ENCODE measurements around the gene MGME1. TPM values are rescaled to one million over a fixed set of nuclear protein-coding genes. Genes with fewer than 3 reads are reported as not detected.

The MGME1 gene
- total RNA-seq, 5 donors from 2014 or later (not counting 1 experiment from before 2014, with no cell fraction given) = 7.3 to 15.0 (median 12.8) TPM

GRCh38 chr20:18001131-18001921, 32.5 kb downstream of the MGME1 start:
- H3K4me3 Mint-ChIP-seq = no peak overlapping the region
- CTCF ChIA-PET = interaction anchor here in 1 of 2 donors (0.5 to 0.6 kb wide), 2 partner anchors 34 to 497 kb away, joined by 3 read pairs; no protein-coding TSS in a partner anchor
- H3K4me1 Mint-ChIP-seq = peaks cover 0 to 5% (median 1%) of the 10 kb centered on the region in 3 donors

GRCh38 chr20:18003897-18004296, 35.1 kb downstream of the MGME1 start:
- DNase-seq (no peak), ATAC-seq (replicated peaks in 1 of 4) (no peak)
- H3K9me3 ChIP-seq = no peaks in the 10 kb centered on the region
- Mint-ChIP-seq H3K27ac (no peak overlapping the region), H3K27me3 (no peaks in the 10 kb centered on the region), H3K9me3 (no peaks in the 10 kb centered on the region), H3K4me1 (peaks cover 0 to 4% (median 0%) of the 10 kb centered on the region in 3 donors), H3K36me3 (no peaks in the 10 kb centered on the region), H3K4me3 (no peak overlapping the region)
- no peaks in the 10 kb centered on the region for H3K36me3 ChIP-seq (ENCODE audit: control insufficient read depth in 2 of 2, extremely low read depth in 1 of 2, insufficient read depth in 1 of 2, low read length in 1 of 2)
- no peak overlapping the region for H3K27ac ChIP-seq (ENCODE audit: low read length)
- POLR2A ChIA-PET = no interaction called here
- 61% methylated on average over 2 of the region's 5 CpGs for WGBS (ENCODE audit: insufficient coverage)
- CTCF ChIA-PET = interaction anchor here in 1 of 2 donors (0.9 kb wide), 2 partner anchors 65 to 321 kb away, joined by 3 read pairs; no protein-coding TSS in a partner anchor
- no peak overlapping the region for H3K4me3 ChIP-seq (ENCODE audit: control insufficient read depth in 1 of 2, extremely low read depth in 1 of 2, low read length in 1 of 2)
- H3K4me1 ChIP-seq (ENCODE audit: control insufficient read depth in 1 of 2, extremely low read depth in 1 of 2, insufficient read depth in 2 of 2, low read length in 2 of 2) = no peaks in the 10 kb centered on the region
- no peaks in the 10 kb centered on the region for H3K27me3 ChIP-seq (replicated peaks in 1 of 2; ENCODE audit: control insufficient read depth in 2 of 2, extremely low read depth in 1 of 2, insufficient read depth in 2 of 2, low read length in 1 of 2)

More at GRCh38 chr20:18001131-18001921, 32.5 kb downstream of the MGME1 start:
- POLR2A ChIA-PET = no interaction called here
- H3K4me1 ChIP-seq (ENCODE audit: control insufficient read depth in 1 of 2, extremely low read depth in 1 of 2, insufficient read depth in 2 of 2, low read length in 2 of 2) = peaks cover 0 to 1% of the 10 kb centered on the region in 2 experiments
- Mint-ChIP-seq H3K27ac (no peak overlapping the region), H3K27me3 (peaks cover 4 to 6% of the 10 kb centered on the region in 2 donors), H3K36me3 (no peaks in the 10 kb centered on the region), H3K9me3 (no peaks in the 10 kb centered on the region)
- 93% methylated on average over 6 of the region's 10 CpGs for WGBS (ENCODE audit: insufficient coverage)
- DNase-seq (no peak), ATAC-seq (replicated peaks in 1 of 4) (no peak)
- H3K36me3 ChIP-seq (ENCODE audit: control insufficient read depth in 2 of 2, extremely low read depth in 1 of 2, insufficient read depth in 1 of 2, low read length in 1 of 2) = no peaks in the 10 kb centered on the region
- no peak overlapping the region for H3K27ac ChIP-seq (ENCODE audit: low read length)
- H3K27me3 ChIP-seq (replicated peaks in 1 of 2; ENCODE audit: control insufficient read depth in 2 of 2, extremely low read depth in 1 of 2, insufficient read depth in 2 of 2, low read length in 1 of 2) = no peaks in the 10 kb centered on the region
- no peak overlapping the region for H3K4me3 ChIP-seq (ENCODE audit: control insufficient read depth in 1 of 2, extremely low read depth in 1 of 2, low read length in 1 of 2)
- no peaks in the 10 kb centered on the region for H3K9me3 ChIP-seq

GRCh38 chr20:18004384-18005031, 35.7 kb downstream of the MGME1 start:
- Histone ChIP-seq H3K27me3 (replicated peaks in 1 of 2; ENCODE audit: control insufficient read depth in 2 of 2, extremely low read depth in 1 of 2, insufficient read depth in 2 of 2, low read length in 1 of 2) (peaks cover 0 to 4% of the 10 kb centered on the region in 2 experiments), H3K27ac (ENCODE audit: low read length) (no peak overlapping the region), H3K9me3 (no peaks in the 10 kb centered on the region), H3K4me1 (ENCODE audit: control insufficient read depth in 1 of 2, extremely low read depth in 1 of 2, insufficient read depth in 2 of 2, low read length in 2 of 2) (no peaks in the 10 kb centered on the region), H3K4me3 (ENCODE audit: control insufficient read depth in 1 of 2, extremely low read depth in 1 of 2, low read length in 1 of 2) (no peak overlapping the region), H3K36me3 (ENCODE audit: control insufficient read depth in 2 of 2, extremely low read depth in 1 of 2, insufficient read depth in 1 of 2, low read length in 1 of 2) (no peaks in the 10 kb centered on the region)
- ChIA-PET POLR2A (no interaction called here), CTCF (interaction anchor here in 1 of 2 donors (0.9 kb wide), 2 partner anchors 66 to 322 kb away, joined by 3 read pairs; no protein-coding TSS in a partner anchor)
- Mint-ChIP-seq H3K27ac (no peak overlapping the region), H3K4me3 (no peak overlapping the region), H3K27me3 (no peaks in the 10 kb centered on the region), H3K9me3 (no peaks in the 10 kb centered on the region), H3K4me1 (peaks cover 0 to 4% (median 0%) of the 10 kb centered on the region in 3 donors), H3K36me3 (no peaks in the 10 kb centered on the region)
- ATAC-seq (replicated peaks in 1 of 4) (no peak), DNase-seq (no peak)
- 94% methylated on average over 7 of the region's 8 CpGs for WGBS (ENCODE audit: insufficient coverage)

- Mint-ChIP-seq H3K9me3 (no peaks in the 10 kb centered on the region), H3K27me3 (no peaks in the 10 kb centered on the region), H3K4me3 (no peak overlapping the region), H3K27ac (no peak overlapping the region), H3K4me1 (peaks cover 0 to 4% (median 0%) of the 10 kb centered on the region in 3 donors), H3K36me3 (no peaks in the 10 kb centered on the region)
- H3K9me3 ChIP-seq = no peaks in the 10 kb centered on the region
- no peaks in the 10 kb centered on the region for H3K36me3 ChIP-seq (ENCODE audit: control insufficient read depth in 2 of 2, extremely low read depth in 1 of 2, insufficient read depth in 1 of 2, low read length in 1 of 2)
- CTCF ChIA-PET = no interaction called here
- ATAC-seq (replicated peaks in 1 of 4) (no peak), DNase-seq (no peak)
- WGBS (ENCODE audit: insufficient coverage) = 95% methylated on average over 17 of the region's 21 CpGs
- POLR2A ChIA-PET = no interaction called here
- no peak overlapping the region for H3K4me3 ChIP-seq (ENCODE audit: control insufficient read depth in 1 of 2, extremely low read depth in 1 of 2, low read length in 1 of 2)
- H3K4me1 ChIP-seq (ENCODE audit: control insufficient read depth in 1 of 2, extremely low read depth in 1 of 2, insufficient read depth in 2 of 2, low read length in 2 of 2) = no peaks in the 10 kb centered on the region
- peaks cover 0 to 4% of the 10 kb centered on the region in 2 experiments for H3K27me3 ChIP-seq (replicated peaks in 1 of 2; ENCODE audit: control insufficient read depth in 2 of 2, extremely low read depth in 1 of 2, insufficient read depth in 2 of 2, low read length in 1 of 2)
- no peak overlapping the region for H3K27ac ChIP-seq (ENCODE audit: low read length)
Measured at GRCh38 chr20:18005170-18005989, 36.6 kb downstream of the MGME1 start.

- Histone ChIP-seq H3K4me3 (ENCODE audit: control insufficient read depth in 1 of 2, extremely low read depth in 1 of 2, low read length in 1 of 2) (no peak overlapping the region), H3K27ac (ENCODE audit: low read length) (no peak overlapping the region), H3K27me3 (replicated peaks in 1 of 2; ENCODE audit: control insufficient read depth in 2 of 2, extremely low read depth in 1 of 2, insufficient read depth in 2 of 2, low read length in 1 of 2) (peaks cover 0 to 4% of the 10 kb centered on the region in 2 experiments), H3K9me3 (no peaks in the 10 kb centered on the region), H3K36me3 (ENCODE audit: control insufficient read depth in 2 of 2, extremely low read depth in 1 of 2, insufficient read depth in 1 of 2, low read length in 1 of 2) (no peaks in the 10 kb centered on the region), H3K4me1 (ENCODE audit: control insufficient read depth in 1 of 2, extremely low read depth in 1 of 2, insufficient read depth in 2 of 2, low read length in 2 of 2) (no peaks in the 10 kb centered on the region)
- no peaks in the 10 kb centered on the region for H3K36me3 Mint-ChIP-seq
- WGBS (ENCODE audit: insufficient coverage) = 61% methylated on average over 2 of the region's 6 CpGs
- DNase-seq = no peak
- no peak overlapping the region for H3K4me3 Mint-ChIP-seq
- peaks cover 0 to 4% (median 0%) of the 10 kb centered on the region in 3 donors for H3K4me1 Mint-ChIP-seq
- POLR2A ChIA-PET = no interaction called here
- no peaks in the 10 kb centered on the region for H3K9me3 Mint-ChIP-seq
- CTCF ChIA-PET = no interaction called here
- no peak overlapping the region for H3K27ac Mint-ChIP-seq
- ATAC-seq (replicated peaks in 1 of 4) = no peak
- no peaks in the 10 kb centered on the region for H3K27me3 Mint-ChIP-seq
Measured at GRCh38 chr20:18005990-18006364, 37.2 kb downstream of the MGME1 start.

GRCh38 chr20:18006684-18007083, 37.9 kb downstream of the MGME1 start:
- DNase-seq (no peak), ATAC-seq (replicated peaks in 1 of 4) (no peak)
- no peaks in the 10 kb centered on the region for H3K9me3 ChIP-seq
- H3K27ac Mint-ChIP-seq = no peak overlapping the region
- no peak overlapping the region for H3K4me3 ChIP-seq (ENCODE audit: control insufficient read depth in 1 of 2, extremely low read depth in 1 of 2, low read length in 1 of 2)
- no peaks in the 10 kb centered on the region for H3K27me3 Mint-ChIP-seq
- no peaks in the 10 kb centered on the region for H3K4me1 ChIP-seq (ENCODE audit: control insufficient read depth in 1 of 2, extremely low read depth in 1 of 2, insufficient read depth in 2 of 2, low read length in 2 of 2)
- ChIA-PET CTCF (no interaction called here), POLR2A (no interaction called here)
- no CpG with 5 or more reads among the region's 7 CpGs for WGBS (ENCODE audit: insufficient coverage)
- no peaks in the 10 kb centered on the region for H3K36me3 ChIP-seq (ENCODE audit: control insufficient read depth in 2 of 2, extremely low read depth in 1 of 2, insufficient read depth in 1 of 2, low read length in 1 of 2)
- no peak overlapping the region for H3K27ac ChIP-seq (ENCODE audit: low read length)
- H3K36me3 Mint-ChIP-seq = no peaks in the 10 kb centered on the region
- peaks cover 0 to 4% of the 10 kb centered on the region in 2 experiments for H3K27me3 ChIP-seq (replicated peaks in 1 of 2; ENCODE audit: control insufficient read depth in 2 of 2, extremely low read depth in 1 of 2, insufficient read depth in 2 of 2, low read length in 1 of 2)
- no peak overlapping the region for H3K4me3 Mint-ChIP-seq
- peaks cover 0 to 4% (median 0%) of the 10 kb centered on the region in 3 donors for H3K4me1 Mint-ChIP-seq
- no peaks in the 10 kb centered on the region for H3K9me3 Mint-ChIP-seq
